AG09309 (cell line): ENCODE data around the gene PLLP.
A peak's percentile ranks its signal among the peaks of the same experiment; 100 is the strongest.

ENCODE experiments used
- DNase-seq: peaks from one replicate; pipeline ENCODE4 v3.0.0-alpha.2; 2010; ENCODE audit warnings: low read depth
- H3K4me3 ChIP-seq: 2 replicates; pipeline ENCODE4 v1.5.1; 2011; ENCODE audit warnings: mild to moderate bottlenecking, low read depth, low read length, moderate library complexity; ENCODE audit not compliant: control insufficient read depth
- CTCF ChIP-seq: IDR thresholded peaks from 2 replicates; pipeline ENCODE4 v1.5.1; 2011; ENCODE audit warnings: mild to moderate bottlenecking, low read depth, low read length, inconsistent platforms; ENCODE audit not compliant: insufficient read depth, control insufficient read depth; ENCODE audit errors: missing control alignments

Gene PLLP

GRCh38 chr16:57299009-57299718 lies 14.7 kb upstream of the PLLP start:
- H3K4me3 ChIP-seq: peak overlapping the region; percentile 49
- no peak for TF ChIP-seq CTCF
- DNase-seq: no peak

DNA sequence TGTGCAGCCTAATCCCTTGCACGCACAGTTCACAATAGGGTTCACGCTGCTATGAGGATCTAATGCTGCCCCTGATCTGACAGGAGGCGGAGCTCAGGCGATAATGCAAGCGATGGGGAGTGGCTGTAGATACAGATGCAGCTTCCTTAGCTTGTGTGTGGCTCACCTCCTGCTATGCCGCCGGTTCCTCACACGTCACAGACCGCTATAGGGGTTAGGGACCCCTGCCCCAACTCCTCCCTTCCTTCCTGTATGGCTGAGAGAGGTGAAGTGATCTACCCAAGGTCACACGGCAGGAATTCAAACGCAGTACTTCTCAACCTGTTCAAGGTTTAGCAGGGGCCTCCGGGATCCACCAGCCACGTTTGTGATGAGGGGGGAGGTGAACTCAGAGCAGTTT lies 13.4 kb upstream of the PLLP start:
- no peak overlapping the region for H3K4me3 ChIP-seq
- DNase-seq: no peak
- no peak for TF ChIP-seq CTCF

DNA sequence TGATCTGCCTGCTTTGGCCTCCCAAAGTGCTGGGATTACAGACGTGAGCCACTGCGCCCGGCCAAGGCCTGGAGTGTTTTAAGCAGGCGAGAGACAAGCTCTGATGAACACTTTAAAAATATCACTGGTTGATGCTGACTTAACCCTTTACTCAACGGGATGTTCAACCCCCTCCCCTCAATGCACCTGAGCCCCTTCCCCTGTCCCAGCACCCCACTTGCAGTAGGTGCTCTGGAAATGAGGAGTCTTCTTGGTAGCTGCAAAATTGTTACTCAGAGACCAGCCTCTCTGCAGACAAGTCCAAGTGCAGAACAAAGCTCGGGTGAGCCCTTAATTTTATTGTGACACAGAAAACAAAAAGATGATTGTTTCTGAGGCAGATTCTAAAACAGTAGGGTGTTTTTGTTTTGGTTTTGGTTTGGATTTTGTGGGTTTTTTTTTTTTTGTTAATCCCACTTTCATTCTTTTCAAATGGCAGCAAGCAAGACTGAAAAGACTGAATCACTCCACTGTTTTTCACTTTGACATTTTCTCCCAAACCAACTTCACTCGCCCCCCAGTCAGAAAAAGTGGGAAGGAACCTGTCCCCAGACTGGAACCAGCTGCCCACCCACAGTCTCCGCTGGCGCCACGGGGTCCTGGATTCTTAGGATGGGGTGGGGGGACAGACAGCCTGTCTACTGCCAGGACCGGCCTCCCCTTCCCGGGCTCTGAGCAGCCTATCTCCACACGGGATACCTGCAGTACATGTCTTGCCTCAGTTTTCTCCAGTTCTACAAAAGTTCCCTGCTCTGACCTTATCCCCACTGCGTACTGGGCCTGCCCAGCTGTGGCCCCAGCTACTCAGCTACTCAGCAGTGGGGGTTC lies 5.2 kb upstream of the PLLP start:
- TF ChIP-seq CTCF: no peak
- DNase-seq: no peak
- no peak overlapping the region for H3K4me3 ChIP-seq

- DNase-seq: no peak
- no peak overlapping the region for H3K4me3 ChIP-seq
- no peak for TF ChIP-seq CTCF
Observed at GRCh38 chr16:57285379-57285778, 907 bp upstream of the PLLP start.

GRCh38 chr16:57284952-57285363 lies 486 bp upstream of the PLLP start:
- DNase-seq: no peak
- no peak for TF ChIP-seq CTCF

GRCh38 chr16:57283959-57284208 lies 588 bp downstream of the PLLP start:
- no peak for TF ChIP-seq CTCF
- no peak for DNase-seq
- H3K4me3 ChIP-seq: no peak overlapping the region

More at GRCh38 chr16:57284952-57285363, 486 bp upstream of the PLLP start:
- H3K4me3 ChIP-seq: peak overlapping the region; percentile 47
